Thoracic aorta (tissue), 2 donors: ENCODE results near the gene CREB3. TPM values are rescaled to one million over a fixed set of nuclear protein-coding genes. Genes with fewer than 3 reads are reported as not detected.

Experiments used
- ATAC-seq: fragments of 150-250 bp; one replicate; pipeline ENCODE4 v1.8.0; 2017; ENCODE audit warnings: low read depth; ENCODE audit not compliant: insufficient number of reproducible peaks, low FRiP score
- DNase-seq: peaks from one replicate; pipeline ENCODE4 v3.0.0-alpha.2; 2020; ENCODE audit warnings: low spot score
- H3K27ac ChIP-seq, 2 donors: fragments of 200-600 bp; sonication (generic); 1 replicate in 1 of 2; 2 replicates in 1 of 2; pipeline ENCODE4 v1.5.1; 2016; ENCODE audit warnings: mild to moderate bottlenecking in 2 of 2, moderate library complexity in 2 of 2
- H3K27me3 ChIP-seq: fragments of 200-600 bp; sonication (generic); replicated peaks from 2 replicates; pipeline ENCODE4 v1.6.0; 2016; ENCODE audit warnings: mild to moderate bottlenecking; ENCODE audit not compliant: insufficient read depth
- H3K36me3 ChIP-seq: fragments of 200-600 bp; sonication (generic); one replicate; pipeline ENCODE4 v1.5.1; 2016
- H3K4me1 ChIP-seq, 2 donors: fragments of 200-600 bp; sonication (generic); 1 replicate in 1 of 2; 2 replicates in 1 of 2; pipeline versions ENCODE4 v1.5.1 to v1.6.0; 2016; ENCODE audit warnings: low read depth in 2 of 2, mild to moderate bottlenecking in 1 of 2; ENCODE audit not compliant: control insufficient read depth in 1 of 2
- H3K4me3 ChIP-seq: fragments of 200-600 bp; sonication (generic); 2 replicates; pipeline ENCODE4 v1.5.1; 2016; ENCODE audit warnings: mild to moderate bottlenecking
- H3K9me3 ChIP-seq: fragments of 200-600 bp; sonication (generic); 2 replicates; pipeline ENCODE4 v1.5.1; 2016
- CTCF ChIP-seq: fragments of 200-600 bp; sonication (generic); IDR thresholded peaks from one replicate; pipeline ENCODE4 v1.5.1; 2019; ENCODE audit warnings: antibody characterized with exemption
- total RNA-seq, 2 donors: library from RNA; depleted of rRNA; stranded (reverse); fragments of >200 nt; gene quantifications; one replicate each; pipeline versions ENCODE4 v1.1.0 to v1.2.3, GENCODE V29; 2016

The CREB3 gene
- total RNA-seq, 2 donors from 2014 or later, result 46.0 to 62.4 TPM

- Histone ChIP-seq H3K27me3 (no peaks in the 10 kb centered on the region), H3K9me3 (no peaks in the 10 kb centered on the region), H3K27ac (peak overlapping the region; percentile 76 to 93), H3K36me3 (peaks cover 33% of the 10 kb centered on the region), H3K4me1 (peaks cover 22 to 44% of the 10 kb centered on the region in 2 donors), H3K4me3 (peak overlapping the region; percentile 98)
- TF ChIP-seq CTCF, result no peak
- no peak for ATAC-seq
- DNase-seq, result no peak
Observed at GRCh38 chr9:35750256-35750531, 17.7 kb downstream of the CREB3 start.

GRCh38 chr9:35753466-35753865, 21.0 kb downstream of the CREB3 start:
- Histone ChIP-seq H3K4me3 (no peak overlapping the region), H3K27ac (no peak overlapping the region), H3K4me1 (peaks cover 15 to 35% of the 10 kb centered on the region in 2 donors), H3K27me3 (no peaks in the 10 kb centered on the region), H3K9me3 (no peaks in the 10 kb centered on the region), H3K36me3 (peaks cover 33% of the 10 kb centered on the region)
- DNase-seq, result no peak
- no peak for TF ChIP-seq CTCF
- no peak for ATAC-seq

GRCh38 chr9:35754264-35754663, 21.8 kb downstream of the CREB3 start, which contains the start of gene MSMP:
TSS of gene MSMP (minus strand) at chr9:35754276. CDS start at chr9:35754129, 147 bp downstream.
- ATAC-seq, result no peak
- Histone ChIP-seq H3K27ac (no peak within 1 kb of the TSS), H3K9me3 (no peaks in the 10 kb centered on the region), H3K36me3 (peaks cover 33% of the 10 kb centered on the region), H3K27me3 (no peaks in the 10 kb centered on the region), H3K4me3 (no peak within 1 kb of the TSS), H3K4me1 (peaks cover 15 to 43% of the 10 kb centered on the region in 2 donors)
- no peak for DNase-seq
- TF ChIP-seq CTCF, result no peak

- H3K4me1 ChIP-seq, result peaks cover 19 to 45% of the 10 kb centered on the region in 2 donors
Observed at GRCh38 chr9:35755071-35755470, 22.6 kb downstream of the CREB3 start.

More at GRCh38 chr9:35755071-35755470, 22.6 kb downstream of the CREB3 start:
- ATAC-seq (no peak), DNase-seq (no peak)
- Histone ChIP-seq H3K4me3 (no peak overlapping the region), H3K36me3 (peaks cover 33% of the 10 kb centered on the region), H3K27me3 (no peaks in the 10 kb centered on the region), H3K27ac (no peak overlapping the region), H3K9me3 (no peaks in the 10 kb centered on the region)
- no peak for TF ChIP-seq CTCF
